Hematopoietic multipotent progenitor cell treated with erythropoietin and hydrocortisone succinate and interleukin-3 and kit ligand, for 8 days (in vitro differentiated cells): ENCODE data around the gene STK4.

Experiments used
- DNase-seq: peaks from one replicate; pipeline ENCODE4 v3.0.0-alpha.2; 2015

The STK4 gene

DNA sequence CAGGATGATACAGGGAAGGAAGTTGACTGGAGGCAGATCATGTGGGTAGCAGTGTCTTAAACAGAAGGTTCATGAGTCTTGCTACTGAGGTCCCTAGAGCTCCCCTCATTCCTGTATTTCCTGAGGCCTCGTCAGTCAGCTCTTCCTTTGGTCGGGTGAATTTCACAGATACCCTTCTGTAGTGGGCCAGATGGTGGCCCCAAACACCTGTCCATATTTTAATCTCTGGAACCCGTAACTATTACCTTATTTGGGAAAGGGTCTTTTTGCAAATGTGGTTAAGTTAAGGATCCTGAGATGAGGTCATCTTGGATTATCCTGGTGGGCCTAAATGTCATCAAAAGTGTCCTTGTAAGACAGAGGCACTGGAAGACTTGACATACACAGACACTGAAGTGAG lies 125.1 kb downstream of the STK4 start:
- DNase-seq = no peak

DNA sequence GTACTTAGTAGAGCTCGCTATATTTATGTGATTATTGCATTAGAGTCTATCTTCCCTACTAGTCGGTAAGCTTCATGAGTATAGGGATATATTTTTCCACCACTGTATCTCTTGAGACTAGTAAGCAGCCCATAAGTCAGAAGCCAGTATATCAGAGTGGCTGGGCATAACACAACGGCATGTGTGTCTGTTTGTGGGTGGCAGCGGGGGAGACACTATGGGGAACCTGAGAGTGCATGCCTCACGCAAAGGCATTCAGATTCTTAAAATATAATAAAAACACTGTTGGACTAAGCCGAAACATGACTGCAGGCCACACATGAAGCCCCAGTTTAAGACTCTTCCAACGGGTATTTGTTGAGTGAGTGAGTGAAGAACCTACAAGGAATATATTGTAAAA lies 126.6 kb downstream of the STK4 start:
- no peak for DNase-seq

DNA sequence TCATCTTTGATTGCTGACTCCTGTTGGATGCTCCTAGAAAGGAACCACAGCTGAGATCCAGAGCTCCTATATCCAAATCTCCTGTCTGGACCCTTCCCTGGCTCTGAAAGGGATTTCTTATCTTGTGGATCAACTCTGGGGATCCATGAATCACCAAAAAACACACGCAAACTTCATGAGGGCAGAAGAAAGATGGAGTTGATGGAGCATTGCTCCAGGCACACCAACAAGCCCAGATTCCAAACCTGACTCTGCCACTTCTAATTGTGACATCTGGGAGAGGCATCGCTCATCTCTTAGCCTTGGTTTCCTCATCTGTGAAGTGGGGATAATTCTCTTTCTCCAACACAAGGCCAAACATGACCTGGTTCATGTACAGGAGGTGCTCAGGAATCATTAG lies 127.9 kb downstream of the STK4 start:
- no peak for DNase-seq

DNA sequence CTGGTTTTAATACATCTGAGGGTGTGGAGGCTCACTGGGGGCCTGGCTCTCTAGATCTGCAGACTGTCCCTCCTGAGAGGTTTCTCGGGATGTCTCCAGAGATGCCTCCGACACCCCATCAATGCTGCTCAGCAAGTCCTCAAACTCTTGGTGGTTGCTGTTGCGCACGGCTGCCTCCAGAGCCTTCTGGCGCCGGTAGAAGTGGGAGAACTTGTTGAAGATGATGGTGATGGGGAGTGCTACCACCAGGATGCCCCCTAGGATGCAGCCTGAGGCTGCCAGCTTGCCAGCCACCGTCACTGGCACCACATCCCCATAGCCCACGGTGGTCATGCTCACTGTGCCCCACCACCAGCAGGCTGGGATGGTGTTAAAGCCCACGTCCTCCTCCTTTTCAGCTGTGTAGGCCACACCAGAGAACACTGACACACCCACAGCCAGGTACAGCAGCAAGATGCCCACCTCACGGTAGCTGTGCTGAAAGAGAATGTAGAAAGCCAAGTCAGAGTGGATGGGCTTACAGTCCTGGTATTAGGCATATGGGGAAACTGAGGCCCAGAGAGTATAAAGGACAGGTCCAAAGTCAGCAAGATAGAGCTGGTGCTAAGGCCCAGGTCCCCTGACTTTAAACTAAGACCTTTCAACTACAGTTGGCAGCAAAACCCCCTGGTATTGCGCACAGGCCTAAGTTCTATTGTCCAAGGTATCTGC lies 128.7 kb downstream of the STK4 start:
- DNase-seq = no peak

DNA sequence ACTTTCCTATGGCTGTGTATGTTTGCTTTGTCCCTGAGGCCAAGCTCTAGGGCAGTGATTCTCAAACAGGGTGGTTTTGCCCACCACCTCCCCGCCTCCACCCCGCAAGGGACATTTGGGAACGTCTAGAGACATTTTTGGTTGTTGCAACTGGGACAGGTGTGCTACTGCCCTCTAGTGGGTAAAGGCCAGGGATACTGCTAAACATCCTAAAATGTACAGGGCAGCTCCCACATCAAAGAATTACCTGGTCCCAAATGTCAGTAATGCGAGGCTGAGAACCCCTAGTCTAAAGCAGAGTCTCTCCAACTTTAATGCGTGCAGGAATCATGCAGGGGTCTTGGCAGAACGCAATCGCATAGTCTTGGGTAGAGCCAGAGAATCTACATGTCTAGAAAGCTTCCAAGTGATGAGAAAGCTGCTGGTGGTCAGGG lies 129.5 kb downstream of the STK4 start:
- peak; percentile 68 for DNase-seq

DNA sequence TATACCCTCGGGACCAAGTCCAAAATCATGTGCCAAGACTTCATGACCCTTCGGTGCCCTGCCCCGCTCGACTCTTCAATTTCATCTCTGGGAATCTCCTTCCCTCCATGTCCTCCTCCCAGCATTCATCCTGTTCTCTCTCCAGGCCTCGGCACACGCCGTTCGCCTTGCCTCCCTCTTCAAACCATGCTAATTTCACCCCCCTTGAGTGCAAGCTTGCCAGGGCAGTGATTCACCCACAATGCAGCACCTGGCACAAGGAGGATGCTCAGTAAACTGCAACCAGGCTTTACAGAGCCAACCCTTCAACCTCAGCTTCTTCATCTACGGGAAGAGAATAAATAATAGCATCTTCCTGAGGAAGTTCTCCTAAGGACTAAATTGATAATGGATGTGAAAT lies 130.5 kb downstream of the STK4 start:
- no peak for DNase-seq

DNA sequence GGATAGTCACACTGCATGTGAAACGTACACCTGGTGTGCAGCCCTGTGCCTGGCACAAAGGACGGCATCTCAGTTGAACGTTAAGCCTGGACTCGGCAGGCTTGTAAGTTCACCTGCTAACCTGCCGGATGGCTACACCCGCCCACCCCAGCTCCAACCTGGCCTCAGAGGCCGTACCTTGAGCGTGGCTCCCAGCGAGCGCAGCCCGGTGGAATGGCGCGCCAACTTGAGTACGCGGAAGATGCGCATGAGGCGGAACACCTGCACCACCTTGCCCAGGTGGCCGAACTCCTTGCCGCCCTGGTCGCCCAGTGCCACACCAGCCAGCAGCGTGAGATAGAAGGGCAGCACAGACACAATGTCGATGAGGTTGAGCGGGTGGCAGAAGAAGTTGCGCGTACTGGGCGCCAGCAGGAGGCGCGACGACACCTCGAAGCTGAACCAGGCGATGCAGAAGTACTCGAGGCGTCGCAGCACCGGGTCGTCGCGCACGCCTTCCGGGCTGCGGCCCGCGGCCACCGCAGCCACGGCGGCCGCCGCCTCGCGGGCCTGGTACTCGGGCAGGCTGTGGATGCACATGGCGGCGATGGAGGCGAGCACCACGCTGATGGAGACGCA lies 131.3 kb downstream of the STK4 start:
- DNase-seq = peak; percentile 55

DNA sequence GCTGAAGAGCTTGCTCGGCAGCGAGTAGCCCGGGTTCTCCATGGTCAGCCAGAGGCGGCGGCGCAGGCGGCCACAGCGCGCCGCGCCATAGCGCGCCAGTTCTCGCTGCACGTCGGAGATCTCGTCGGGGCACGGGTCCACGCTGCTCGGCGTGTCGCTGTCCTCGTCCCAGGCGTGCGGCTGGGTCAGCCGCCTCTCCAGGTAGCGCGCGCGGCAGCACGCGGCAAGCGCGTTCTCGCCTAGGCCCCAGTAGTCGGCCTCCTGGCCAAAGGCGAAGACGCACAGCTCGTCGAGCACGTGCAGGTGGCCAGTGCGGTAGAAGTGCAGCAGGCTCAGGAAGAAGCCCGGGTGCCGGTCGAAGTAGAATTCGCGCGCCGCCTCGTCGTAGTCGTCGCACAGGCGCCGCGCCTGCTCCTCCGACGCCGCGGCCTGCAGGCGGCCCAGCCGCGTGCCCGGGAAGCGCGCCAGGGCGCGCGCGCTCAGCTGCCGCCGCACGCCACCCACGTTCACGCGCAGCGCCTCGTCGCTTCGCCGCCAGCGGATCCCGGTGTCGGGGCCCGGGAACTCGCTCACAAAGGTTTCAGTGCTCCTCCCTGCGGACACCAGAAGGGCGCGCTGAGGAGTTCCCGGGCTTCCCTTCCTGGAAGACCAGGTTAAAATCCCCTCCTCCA lies 131.9 kb downstream of the STK4 start:
- DNase-seq = peak; percentile 44

DNA sequence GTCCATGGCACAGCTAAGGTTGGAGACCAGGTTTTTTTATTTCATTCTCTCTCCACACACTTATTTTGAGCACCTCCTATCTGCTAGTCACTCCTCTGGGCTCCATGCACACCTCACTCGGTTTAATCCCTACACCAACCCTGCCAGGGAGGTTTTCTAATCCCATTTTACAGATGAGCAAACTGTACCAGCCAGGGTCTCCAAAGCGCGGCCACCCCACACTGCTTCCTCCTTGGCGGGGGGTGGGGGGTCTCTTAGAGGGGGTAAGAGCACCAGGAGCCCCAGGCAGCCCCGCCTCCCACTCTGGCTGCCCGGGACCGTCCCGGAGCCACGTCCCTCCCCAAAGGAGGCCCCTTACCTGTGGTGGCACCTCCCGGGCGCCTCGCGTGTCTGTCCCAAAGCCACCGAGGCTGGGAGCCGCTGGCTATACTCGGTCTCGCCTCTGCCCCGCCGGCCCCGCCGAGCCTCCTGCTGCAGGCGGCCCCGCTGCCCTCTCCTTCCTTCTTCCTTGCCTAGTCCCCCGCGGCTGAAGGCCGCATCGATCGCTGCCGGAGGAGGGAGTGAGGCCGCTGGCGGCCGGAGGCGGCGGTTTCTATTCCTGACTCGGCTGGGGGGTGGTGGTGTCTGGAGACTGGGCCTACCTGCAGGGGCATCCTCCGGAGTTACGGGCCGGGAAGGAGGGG lies 134.4 kb downstream of the STK4 start, which contains the start of gene KCNS1:
KCNS1 (minus strand) TSS at position 565 of the 683 bp plus-strand sequence. CDS start 1,891 bp downstream, outside the sequence.
- DNase-seq = no peak

DNA sequence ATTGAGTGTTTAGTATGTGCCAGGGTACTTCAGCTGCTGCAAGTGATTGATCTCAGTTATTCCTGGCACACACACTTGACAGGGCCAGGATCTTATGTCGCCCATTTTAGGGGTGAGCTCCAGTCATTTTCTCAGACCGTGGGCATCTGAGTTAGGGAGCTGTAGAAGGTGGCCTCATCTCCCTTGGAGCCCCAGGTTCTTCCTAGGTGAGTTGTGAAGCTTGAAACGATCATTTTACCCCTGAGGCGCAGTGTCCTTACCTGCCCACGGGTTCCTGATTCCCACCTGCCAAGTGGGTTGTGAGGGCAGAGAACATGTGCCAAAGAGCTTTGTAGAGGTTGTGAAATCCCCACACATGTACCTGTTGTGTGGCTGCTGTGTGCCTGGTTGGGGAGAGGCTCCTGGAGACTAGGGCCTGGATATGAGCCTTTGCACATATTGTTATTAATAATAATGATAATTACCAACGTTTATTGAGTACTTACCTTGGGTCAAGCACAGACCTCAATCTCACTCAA lies 135.1 kb downstream of the STK4 start:
- no peak for DNase-seq

DNA sequence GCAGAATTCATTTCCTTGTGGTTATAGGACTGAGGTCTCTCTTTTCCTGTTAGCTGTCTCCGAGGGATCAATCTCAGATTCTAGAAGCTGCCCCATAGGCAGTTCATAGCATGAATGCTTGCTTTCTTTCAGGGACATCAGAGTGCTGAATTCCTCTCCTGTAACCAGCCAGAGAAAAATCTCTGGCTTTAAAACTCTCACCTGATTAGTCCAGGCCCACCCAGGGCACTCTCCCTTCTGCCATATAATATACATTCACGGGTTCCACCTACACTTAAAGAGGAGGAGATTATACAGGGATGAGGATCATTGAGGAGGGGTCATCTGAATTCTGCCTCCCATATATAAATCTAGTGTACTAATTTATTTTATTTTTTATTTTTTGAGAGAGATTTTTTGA lies 136.8 kb downstream of the STK4 start:
- no peak for DNase-seq

DNA sequence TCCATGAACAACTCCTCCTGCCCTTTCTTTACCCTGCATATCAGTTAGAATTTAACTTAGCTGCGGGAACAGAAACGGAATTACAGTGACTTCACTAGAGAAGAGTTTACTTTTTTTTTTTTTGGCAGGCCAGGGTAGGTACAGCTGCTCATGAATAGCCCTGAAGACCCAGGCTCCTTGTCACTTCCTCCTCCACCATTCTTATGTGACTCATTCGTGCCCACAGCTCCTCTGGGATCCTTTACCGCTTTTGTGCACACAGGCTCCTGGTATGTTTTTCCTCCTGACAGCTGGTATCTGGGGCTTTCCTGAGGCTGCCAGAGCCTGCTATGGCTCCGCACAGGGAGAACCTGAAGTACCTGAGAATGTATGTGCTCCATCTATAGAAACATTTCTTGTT lies 138.5 kb downstream of the STK4 start:
- no peak for DNase-seq

DNA sequence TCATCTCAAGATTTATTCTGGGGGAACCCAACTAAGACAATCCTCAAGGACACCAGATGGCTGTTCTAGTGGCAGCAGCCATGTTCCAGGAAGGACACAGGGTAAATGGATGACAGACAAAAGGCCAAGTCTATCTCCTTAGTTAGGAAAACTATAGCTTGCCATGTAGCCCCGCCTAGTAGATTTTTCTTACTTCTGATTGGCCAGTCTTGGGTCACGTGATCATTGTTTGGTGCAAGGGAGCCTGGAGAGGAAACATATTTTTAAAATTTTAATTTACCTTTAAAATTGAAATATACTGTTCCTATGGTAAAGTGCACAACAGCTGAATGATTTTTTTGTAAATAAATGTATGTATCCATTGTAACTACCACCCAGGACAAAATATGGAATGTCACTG lies 139.0 kb downstream of the STK4 start:
- no peak for DNase-seq

DNA sequence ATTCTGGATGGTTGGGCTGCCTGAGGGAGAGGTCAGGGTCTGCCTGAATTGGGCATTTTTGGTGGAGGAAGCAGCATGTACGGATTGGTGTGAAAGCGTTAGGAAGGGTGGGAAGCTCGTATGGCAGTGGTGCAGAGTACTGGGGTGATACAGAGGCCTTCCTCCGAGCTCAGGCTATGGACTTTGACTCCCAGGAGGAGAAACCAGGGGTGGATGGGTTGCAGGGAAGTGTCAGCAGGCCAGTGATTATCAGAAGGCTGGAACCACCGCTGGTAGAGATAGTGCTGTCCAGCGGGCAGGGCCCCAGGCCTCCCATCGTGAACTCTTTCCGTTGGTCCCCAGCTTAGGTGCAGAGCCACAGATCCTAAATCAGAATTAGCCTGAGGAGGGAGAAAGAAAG lies 143.3 kb downstream of the STK4 start:
- no peak for DNase-seq

DNA sequence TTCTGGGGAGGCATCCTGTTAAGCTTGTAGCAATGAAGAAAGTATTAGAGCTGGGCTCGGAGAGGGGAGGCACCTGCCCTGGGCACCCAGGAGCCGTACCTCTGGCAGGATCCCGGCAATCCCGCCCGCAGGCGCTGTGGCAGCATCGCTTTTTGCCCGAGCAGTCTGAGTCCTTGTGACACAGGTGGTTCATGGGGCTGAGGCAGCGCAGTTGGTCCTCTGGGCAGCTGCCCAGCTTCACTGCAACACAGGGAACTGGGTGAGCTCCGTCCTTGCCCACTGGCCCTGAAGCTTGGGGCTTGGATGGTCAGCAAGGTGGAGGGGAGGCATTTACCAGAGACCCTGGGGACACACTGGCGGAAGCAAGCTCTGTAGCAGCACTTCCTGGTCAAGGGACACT lies 144.0 kb downstream of the STK4 start:
- DNase-seq = no peak

DNA sequence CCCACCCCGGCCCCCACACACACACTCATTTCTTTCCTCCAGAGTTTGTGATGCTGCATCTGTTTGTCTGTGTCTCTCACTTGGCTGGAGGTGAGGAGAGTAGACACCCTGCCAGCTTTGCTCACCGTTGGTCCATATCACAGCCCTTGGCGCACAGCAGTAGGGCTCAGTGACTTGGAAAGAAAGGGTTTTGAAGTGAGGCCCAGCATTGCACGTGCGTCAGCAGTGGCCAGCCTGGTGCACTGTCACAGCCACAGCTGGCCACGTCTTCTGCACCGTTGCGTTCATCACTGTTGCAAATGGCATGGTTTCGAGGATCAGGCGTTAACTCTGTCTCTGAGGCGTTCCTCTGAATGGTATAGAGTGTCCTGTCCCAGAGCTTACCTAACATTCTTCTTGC lies 145.0 kb downstream of the STK4 start:
- no peak for DNase-seq

DNA sequence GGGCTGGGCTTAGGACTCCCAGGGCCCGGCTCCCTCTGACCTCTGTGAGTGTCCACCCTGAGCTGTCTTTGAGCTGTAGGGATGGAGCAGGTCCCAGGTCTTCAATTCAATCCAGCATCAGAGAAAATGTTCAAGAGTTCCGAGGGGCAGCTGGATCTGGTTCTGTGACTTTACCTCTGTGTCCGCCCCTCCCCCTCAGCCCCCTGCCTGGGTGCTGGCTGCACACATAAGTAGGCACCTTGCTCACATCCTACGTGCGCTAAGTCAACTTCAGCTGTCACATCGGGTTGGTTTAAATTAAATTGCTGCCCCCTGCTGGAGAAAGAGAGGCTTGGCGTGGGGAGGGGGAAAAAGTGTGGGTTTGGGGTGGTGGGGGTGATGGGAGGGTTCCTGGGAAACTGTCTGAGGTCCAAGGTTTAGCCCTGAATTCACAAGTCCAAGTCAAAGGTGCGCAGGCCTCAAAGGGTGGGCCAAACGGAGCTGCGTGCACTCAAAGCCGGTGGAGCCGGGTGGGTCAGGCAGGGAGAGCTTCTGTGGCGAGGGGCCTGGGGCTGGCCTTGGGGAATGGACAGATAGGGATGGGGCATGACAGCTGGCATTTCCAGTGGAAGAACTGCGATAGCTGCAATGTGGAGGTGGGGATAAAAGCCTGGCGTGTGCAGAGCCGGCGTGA lies 145.6 kb downstream of the STK4 start:
- peak; percentile 29 for DNase-seq

DNA sequence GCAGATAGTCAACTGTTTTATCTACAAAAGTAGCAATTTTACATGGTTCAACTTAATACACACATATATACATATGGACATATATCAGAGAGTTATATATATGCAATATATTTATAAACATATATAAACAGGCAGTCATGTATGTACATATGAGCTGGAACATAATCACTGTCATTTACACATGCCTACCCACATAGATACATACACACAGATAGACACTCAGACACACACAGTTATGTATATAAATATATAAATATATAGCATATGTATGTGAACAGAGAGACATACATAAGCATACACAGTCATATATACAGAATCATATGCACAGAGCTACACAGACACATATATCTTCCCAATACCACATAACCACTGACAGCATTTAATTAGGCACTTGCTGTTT lies 146.4 kb downstream of the STK4 start:
- DNase-seq = no peak

DNA sequence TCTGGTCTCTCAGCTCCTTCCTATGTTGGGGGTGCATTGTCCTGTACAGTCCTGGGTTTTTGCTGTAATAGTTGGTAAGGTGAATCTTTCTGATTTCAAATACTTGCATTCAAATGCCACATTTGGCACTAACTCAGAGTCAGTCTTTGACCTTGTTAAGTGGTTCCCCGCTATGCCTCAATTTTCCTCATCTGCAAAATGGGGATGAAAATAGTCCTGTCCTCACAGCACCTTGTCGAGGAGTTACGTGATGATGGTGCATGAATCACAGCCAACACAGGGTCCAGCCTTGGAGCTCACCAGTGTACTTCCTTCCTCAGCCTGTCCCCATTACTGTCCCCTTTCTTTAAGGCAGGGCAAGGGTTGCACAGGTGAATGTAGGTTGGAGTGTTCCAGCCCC lies 147.6 kb downstream of the STK4 start:
- no peak for DNase-seq

DNA sequence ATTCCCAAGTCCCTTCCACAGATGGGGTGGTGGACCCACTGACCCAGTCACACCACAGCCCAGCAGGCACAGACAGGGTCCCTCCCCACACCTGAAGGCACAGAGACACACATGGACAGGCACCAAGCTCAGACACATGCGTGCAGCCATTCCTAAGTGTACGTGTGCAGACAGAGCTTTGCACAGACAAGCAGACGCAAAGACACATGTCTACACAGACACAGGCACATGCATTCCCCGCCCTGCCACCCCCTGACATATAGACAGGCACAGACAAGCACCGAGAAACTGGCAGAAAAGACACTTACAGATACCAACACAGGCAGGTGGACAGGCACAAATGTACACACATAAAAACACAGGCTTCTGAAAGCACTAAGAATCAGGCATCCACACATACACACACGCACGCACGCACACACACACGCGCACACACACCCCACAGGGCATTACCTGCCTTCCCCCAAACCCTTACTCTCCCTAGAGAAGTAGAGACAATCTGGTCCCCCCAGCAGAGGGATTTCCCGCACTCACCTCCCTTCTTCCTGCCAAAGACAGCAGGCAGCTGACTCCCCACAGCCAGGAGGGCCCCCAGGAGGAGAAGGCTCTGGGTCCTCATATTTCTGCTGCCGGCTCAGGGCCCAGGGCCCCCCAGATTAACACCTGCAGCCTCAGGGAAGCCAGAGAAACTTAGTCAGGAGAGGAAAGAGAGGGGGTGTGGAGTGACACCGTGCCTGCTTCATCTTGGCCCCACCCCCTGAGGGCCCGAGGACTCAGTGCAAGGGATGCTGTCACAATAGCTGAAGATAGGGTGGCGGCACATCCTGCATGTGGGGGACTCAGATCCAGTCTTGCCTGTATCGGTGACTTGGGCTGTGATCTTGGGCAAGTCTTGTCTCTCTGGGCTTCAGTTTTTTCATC lies 148.4 kb downstream of the STK4 start, which contains the start of gene WFDC5:
WFDC5 (minus strand) TSS at position 710 of the 921 bp plus-strand sequence; CDS start at position 619, 91 bp downstream.
- DNase-seq = no peak

DNA sequence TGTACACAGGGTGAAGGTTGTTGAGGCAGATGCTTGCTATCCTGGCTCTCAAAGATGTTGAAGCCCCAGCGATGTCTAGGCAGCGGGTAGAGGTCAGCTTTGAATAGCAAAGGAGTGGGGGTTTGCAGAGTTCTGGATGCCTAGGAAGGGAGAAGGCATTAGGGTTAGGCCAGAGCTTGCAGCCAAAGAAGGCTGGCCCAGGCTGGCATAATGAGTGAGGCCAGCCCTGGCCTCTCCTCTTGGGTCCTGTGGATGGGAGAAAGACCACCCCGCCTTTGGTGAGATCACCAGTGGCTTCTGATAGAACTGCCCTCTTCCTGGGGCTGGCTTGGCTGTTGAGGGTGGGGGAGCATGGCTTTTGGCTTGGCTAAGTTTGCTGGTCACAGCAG lies 149.1 kb downstream of the STK4 start:
- DNase-seq = no peak

DNA sequence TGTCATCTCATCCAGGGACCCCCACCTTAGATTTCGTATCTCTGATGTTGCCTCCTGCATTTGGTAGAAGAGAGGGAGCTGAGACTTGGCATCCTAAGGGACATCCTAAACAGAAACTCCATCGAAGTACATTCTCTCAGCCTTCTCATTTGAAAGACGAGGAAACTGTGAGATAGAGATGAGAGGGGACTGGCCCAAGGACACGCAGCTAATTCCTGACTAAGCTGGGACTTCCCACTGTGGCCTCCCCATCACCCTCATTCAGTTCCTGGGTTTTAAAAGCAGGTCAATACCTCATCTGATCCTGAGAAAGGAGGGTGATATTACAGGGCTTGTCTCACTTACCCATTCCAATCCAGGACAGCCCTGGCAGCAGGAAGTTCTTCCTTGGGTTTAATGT lies 149.5 kb downstream of the STK4 start:
- no peak for DNase-seq
